BJ (cell line): ENCODE results near the gene CDH12. TPM values are rescaled to one million over a fixed set of nuclear protein-coding genes. Genes with fewer than 3 reads are reported as not detected.

Experiments
- CTCF ChIA-PET: fragments of 350-600 bp; formaldehyde crosslinking; extraction: SDS; loops from one replicate; lab custom pipeline; 2021; ENCODE audit warnings: antibody characterized with exemption, inconsistent platforms; lab: Yijun Ruan, JAX
- POLR2A ChIA-PET: fragments of 300-600 bp; sonication (Branson Sonifier 250); formaldehyde crosslinking; extraction: SDS; loops from one replicate; lab custom pipeline; 2021; ENCODE audit warnings: antibody characterized with exemption; lab: Charles Lee
- DNase-seq: peaks from one replicate; pipeline ENCODE4 v3.0.0-alpha.2; 2011; ENCODE audit warnings: low read depth
- H3K27me3 ChIP-seq: 2 replicates; pipeline ENCODE4 v1.6.0; 2011; ENCODE audit warnings: low read length; ENCODE audit not compliant: control insufficient read depth, insufficient read depth
- H3K36me3 ChIP-seq: 2 replicates; pipeline ENCODE4 v1.5.1; 2011; ENCODE audit warnings: low read length; ENCODE audit not compliant: control insufficient read depth, insufficient read depth
- H3K4me3 ChIP-seq: 2 replicates; pipeline ENCODE4 v1.5.1; 2011; ENCODE audit warnings: low read depth, mild to moderate bottlenecking, control low read depth, low read length
- polyA plus RNA-seq: library from polyadenylated mRNA; depleted of rRNA; stranded (reverse); fragments of >200 nt; gene quantifications from 2 replicates; pipeline ENCODE4 v1.2.3, GENCODE V29; 2011
- TF ChIP-seq, protein P1 (sequence below): IDR thresholded peaks from 2 replicates; pipeline ENCODE4 v1.5.1; 2011; ENCODE audit warnings: low read depth, mild to moderate bottlenecking, control low read depth, inconsistent platforms, low read length, moderate library complexity; ENCODE audit not compliant: insufficient read depth

The CDH12 gene
- polyA plus RNA-seq, 1 experiment, result not detected

- no peak for DNase-seq
These were observed 773.6 kb downstream of the CDH12 start for GRCh38 chr5:22079566-22079965.

DNA sequence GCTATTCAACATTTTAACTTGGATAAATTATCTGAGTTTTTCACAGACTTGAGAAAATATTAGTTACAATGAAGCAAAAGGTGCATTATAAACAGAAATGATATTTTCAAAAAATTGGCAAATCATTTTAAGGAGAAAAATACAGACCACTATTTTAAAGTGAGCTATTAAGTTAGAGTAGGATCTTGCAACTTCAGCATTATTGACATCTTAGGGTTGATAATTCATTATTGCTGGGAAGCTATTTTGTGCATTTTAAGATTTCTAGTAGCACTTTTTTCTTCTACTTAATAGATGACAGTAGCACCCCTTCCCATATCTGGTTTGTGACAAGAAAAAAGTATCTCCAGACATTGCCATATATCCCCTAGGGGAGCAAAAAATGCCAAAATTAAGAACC, 774.1 kb downstream of the CDH12 start:
- ChIA-PET POLR2A (no interaction called here), CTCF (no interaction called here)
- no peaks in the 10 kb centered on the region for H3K27me3 ChIP-seq
- TF ChIP-seq, protein P1, sequence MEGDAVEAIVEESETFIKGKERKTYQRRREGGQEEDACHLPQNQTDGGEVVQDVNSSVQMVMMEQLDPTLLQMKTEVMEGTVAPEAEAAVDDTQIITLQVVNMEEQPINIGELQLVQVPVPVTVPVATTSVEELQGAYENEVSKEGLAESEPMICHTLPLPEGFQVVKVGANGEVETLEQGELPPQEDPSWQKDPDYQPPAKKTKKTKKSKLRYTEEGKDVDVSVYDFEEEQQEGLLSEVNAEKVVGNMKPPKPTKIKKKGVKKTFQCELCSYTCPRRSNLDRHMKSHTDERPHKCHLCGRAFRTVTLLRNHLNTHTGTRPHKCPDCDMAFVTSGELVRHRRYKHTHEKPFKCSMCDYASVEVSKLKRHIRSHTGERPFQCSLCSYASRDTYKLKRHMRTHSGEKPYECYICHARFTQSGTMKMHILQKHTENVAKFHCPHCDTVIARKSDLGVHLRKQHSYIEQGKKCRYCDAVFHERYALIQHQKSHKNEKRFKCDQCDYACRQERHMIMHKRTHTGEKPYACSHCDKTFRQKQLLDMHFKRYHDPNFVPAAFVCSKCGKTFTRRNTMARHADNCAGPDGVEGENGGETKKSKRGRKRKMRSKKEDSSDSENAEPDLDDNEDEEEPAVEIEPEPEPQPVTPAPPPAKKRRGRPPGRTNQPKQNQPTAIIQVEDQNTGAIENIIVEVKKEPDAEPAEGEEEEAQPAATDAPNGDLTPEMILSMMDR, result no peak
- DNase-seq, result no peak
- H3K36me3 ChIP-seq, result no peaks in the 10 kb centered on the region
- H3K4me3 ChIP-seq, result no peak overlapping the region

More at GRCh38 chr5:22079566-22079965, 773.6 kb downstream of the CDH12 start:
- Histone ChIP-seq H3K27me3 (no peaks in the 10 kb centered on the region), H3K36me3 (no peaks in the 10 kb centered on the region), H3K4me3 (no peak overlapping the region)
- POLR2A ChIA-PET, result no interaction called here
- CTCF ChIA-PET, result no interaction called here
- TF ChIP-seq, protein P1, result no peak

- Histone ChIP-seq H3K4me3 (no peak overlapping the region), H3K36me3 (no peaks in the 10 kb centered on the region), H3K27me3 (no peaks in the 10 kb centered on the region)
- CTCF ChIA-PET, result no interaction called here
- TF ChIP-seq, protein P1, result no peak
- no peak for DNase-seq
- POLR2A ChIA-PET, result no interaction called here
These were observed 776.6 kb downstream of the CDH12 start for GRCh38 chr5:22076586-22076985.

DNA sequence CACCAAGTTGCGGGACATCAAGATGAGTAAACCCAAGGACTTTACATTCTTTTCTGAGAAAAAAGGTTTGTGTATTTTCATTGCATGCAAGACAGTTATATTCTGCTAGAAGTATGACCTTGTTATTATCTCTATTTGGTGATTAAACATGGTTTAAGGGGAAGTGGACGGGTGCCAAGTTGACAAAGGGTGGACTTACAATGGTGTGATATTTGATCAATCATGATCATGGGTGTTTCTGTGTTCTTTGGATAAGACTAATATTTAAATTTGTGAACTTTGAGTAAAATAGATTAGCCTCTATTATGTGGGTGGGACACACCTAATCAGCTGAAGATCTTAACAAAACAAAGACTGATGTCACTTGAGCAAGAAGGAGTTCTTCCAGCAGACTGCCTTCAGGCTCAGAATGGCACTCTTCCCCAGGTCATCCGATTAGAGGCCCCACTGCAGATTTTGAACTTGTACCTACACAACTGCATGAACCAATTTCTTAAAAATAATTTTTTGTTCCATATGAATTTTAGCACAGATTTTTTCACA, 782.9 kb downstream of the CDH12 start:
- TF ChIP-seq, protein P1, result no peak
- DNase-seq, result no peak
- Histone ChIP-seq H3K36me3 (no peaks in the 10 kb centered on the region), H3K4me3 (no peak overlapping the region), H3K27me3 (no peaks in the 10 kb centered on the region)
- CTCF ChIA-PET, result no interaction called here
- POLR2A ChIA-PET, result no interaction called here

GRCh38 chr5:22063717-22064116, 789.4 kb downstream of the CDH12 start:
- CTCF ChIA-PET, result no interaction called here
- POLR2A ChIA-PET, result no interaction called here
- DNase-seq, result no peak
- no peaks in the 10 kb centered on the region for H3K27me3 ChIP-seq
- no peaks in the 10 kb centered on the region for H3K36me3 ChIP-seq
- no peak overlapping the region for H3K4me3 ChIP-seq
- TF ChIP-seq, protein P1, result no peak
